Measurements from ENCODE around the gene TEF. TPM values are rescaled to one million over a fixed set of nuclear protein-coding genes. Genes with fewer than 3 reads are reported as not detected.

TEF gene
- total and polyA plus RNA-seq, 9 of the 15 experiments (the other 6 are each of a cell fraction or from before 2014, with no cell fraction given) = 0.04 to 3.1 (median 1.2) TPM

- POLR2A ChIA-PET = no interaction called here
- Histone ChIP-seq H3K79me2 (ENCODE audit: control insufficient read depth, insufficient read depth, low read length) (peaks cover 29% of the 10 kb centered on the region), H3K4me1 (replicated peaks in 1 of 2; ENCODE audit: control insufficient read depth in 2 of 2, insufficient read depth in 2 of 2, low read length in 2 of 2) (peaks cover 15 to 25% of the 10 kb centered on the region in 2 experiments; a peak in 4 of 5 replicates), H3K27me3 (ENCODE audit: control insufficient read depth in 2 of 2, insufficient read depth in 2 of 2, low read length in 2 of 2) (no peaks in the 10 kb centered on the region), H3K36me3 (ENCODE audit: control insufficient read depth, insufficient read depth, low read length) (no peaks in the 10 kb centered on the region), H3K4me2 (ENCODE audit: insufficient read depth, low read length) (no peak overlapping the region), H3K9me3 (replicated peaks; ENCODE audit: control insufficient read depth, insufficient read depth, low read depth, low read length) (no peaks in the 10 kb centered on the region), H4K20me1 (replicated peaks; ENCODE audit: control insufficient read depth, insufficient read depth, low read length) (no peaks in the 10 kb centered on the region), H3K9ac (ENCODE audit: insufficient read depth in 1 of 2, low read depth in 2 of 2, low read length in 2 of 2) (no peak overlapping the region), H2AFZ (ENCODE audit: low read depth, low read length) (no peak overlapping the region), H3K9me1 (ENCODE audit: control insufficient read depth, insufficient read depth, low read length) (no peaks in the 10 kb centered on the region), H3K27ac (ENCODE audit: extremely low read depth, low read depth, low read length) (no peak overlapping the region), H3K4me3 (no peak overlapping the region)
- FAIRE-seq (no peak), ATAC-seq (no peak), DNase-seq (ENCODE audit: extremely low read depth in 1 of 4, low spot score in 3 of 4) (no peak)
- no peak for TF ChIP-seq PTRF (tag; IDR thresholded peaks at IDR 0.05)
- TF ChIP-seq TCFL5 (CRISPR knock-in tag; conservative IDR thresholded peaks at IDR 0.05) = no peak
- no peak for TF ChIP-seq STAG1 (CRISPR knock-in tag; IDR thresholded peaks at IDR 0.05; ENCODE audit: borderline replicate concordance)
- BruUV-seq (replicated peaks) = no TSS peak
- WGBS (ENCODE audit: insufficient coverage, low coverage, missing lambda C conversion rate) = 68% methylated on average over 3 of the region's 7 CpGs
- CTCF ChIA-PET (ENCODE audit: low intra/inter-chr PET ratio) = no interaction called here
- intact Hi-C loops (cut with micrococcal nuclease) = no loop called here
- in situ Hi-C loops (cut with MboI) = no loop called here
Measured at GRCh38 chr22:41410311-41410751, 28.6 kb downstream of the TEF start.

- no peaks in the 10 kb centered on the region for H3K9me1 ChIP-seq (ENCODE audit: control insufficient read depth, insufficient read depth, low read length)
- H3K36me3 ChIP-seq (ENCODE audit: control insufficient read depth, insufficient read depth, low read length) = no peaks in the 10 kb centered on the region
- in situ Hi-C loops (cut with MboI) = no loop called here
- peak; percentile 41 for TF ChIP-seq RBM25 (IDR thresholded peaks at IDR 0.05; ENCODE audit: low read depth, low read length, severe bottlenecking)
- peak; percentile 72 for TF ChIP-seq RFX1 (IDR thresholded peaks at IDR 0.05)
- no peak for TF ChIP-seq TGIF2 (CRISPR knock-in tag; IDR thresholded peaks at IDR 0.05)
- peak; percentile 78; the same call in 1 of the 2 replicates for TF ChIP-seq BCOR (IDR thresholded peaks at IDR 0.05)
- TF ChIP-seq KDM1A (IDR thresholded peaks at IDR 0.05) = peak in 1 of 2 experiments; percentile 37; a peak in 2 of 4 replicates
- ATAC-seq (no peak), DNase-seq (ENCODE audit: extremely low read depth in 1 of 4, low spot score in 3 of 4) (no peak), FAIRE-seq (no peak)
- no peaks in the 10 kb centered on the region for H3K27me3 ChIP-seq (ENCODE audit: control insufficient read depth in 2 of 2, insufficient read depth in 2 of 2, low read length in 2 of 2)
- H3K9me3 ChIP-seq (replicated peaks; ENCODE audit: control insufficient read depth, insufficient read depth, low read depth, low read length) = no peaks in the 10 kb centered on the region
- H3K4me3 ChIP-seq = no peak overlapping the region
- 82% methylated on average over 9 of the region's 11 CpGs for WGBS (ENCODE audit: insufficient coverage, low coverage, missing lambda C conversion rate)
- H4K20me1 ChIP-seq (replicated peaks; ENCODE audit: control insufficient read depth, insufficient read depth, low read length) = no peaks in the 10 kb centered on the region
- no peak overlapping the region for H3K4me2 ChIP-seq (ENCODE audit: insufficient read depth, low read length)
- peaks cover 34% of the 10 kb centered on the region for H3K79me2 ChIP-seq (ENCODE audit: control insufficient read depth, insufficient read depth, low read length)
- ChIA-PET CTCF (ENCODE audit: low intra/inter-chr PET ratio) (no interaction called here), POLR2A (interaction anchor here (0.7 to 2.1 kb wide), 6 partner anchors 15 to 132 kb away, joined by 3 to 13 read pairs (median 3); partner anchors contain the start of genes RANGAP1, TEF and TOB2)
- no TSS peak for BruUV-seq (replicated peaks)
- peak overlapping the region in 1 of 2 experiments; percentile 59; a peak in 1 of 4 replicates for H3K9ac ChIP-seq (ENCODE audit: insufficient read depth in 1 of 2, low read depth in 2 of 2, low read length in 2 of 2)
- no peak overlapping the region; the same call in 2 of the 3 replicates for H3K27ac ChIP-seq (ENCODE audit: extremely low read depth, low read depth, low read length)
- intact Hi-C loops (cut with micrococcal nuclease) = no loop called here
- no peak overlapping the region for H2AFZ ChIP-seq (ENCODE audit: low read depth, low read length)
- peaks cover 15 to 29% of the 10 kb centered on the region in 2 experiments; a peak in 4 of 5 replicates for H3K4me1 ChIP-seq (replicated peaks in 1 of 2; ENCODE audit: control insufficient read depth in 2 of 2, insufficient read depth in 2 of 2, low read length in 2 of 2)
Measured at GRCh38 chr22:41411021-41411851, 29.5 kb downstream of the TEF start.
